Keratinocyte (primary cell): ENCODE measurements around the gene TTK. TPM values are rescaled to one million over a fixed set of nuclear protein-coding genes. Genes with fewer than 3 reads are reported as not detected.
A peak's percentile ranks its signal among the peaks of the same experiment; 100 is the strongest.

Source experiments
- DNase-seq: peaks from one replicate; pipeline ENCODE4 v3.0.0-alpha.2; 2011; ENCODE audit warnings: low read depth, missing footprints, low spot score
- FAIRE-seq: peaks from 2 replicates; lab custom pipeline; 2011; peaks lifted over from hg19 to GRCh38; lab: Jason Lieb, UNC
- H2AFZ ChIP-seq: 2 replicates; pipeline ENCODE4 v1.6.0; 2012; ENCODE audit warnings: low read length, control low read depth, inconsistent platforms; ENCODE audit not compliant: control insufficient read depth
- H3K27ac ChIP-seq: 2 replicates; pipeline ENCODE4 v1.5.1; 2011; ENCODE audit warnings: low read length; ENCODE audit not compliant: control insufficient read depth, insufficient read depth
- H3K27me3 ChIP-seq: 3 replicates; pipeline ENCODE4 v1.6.0; 2011; ENCODE audit warnings: low read length; ENCODE audit not compliant: control insufficient read depth, insufficient read depth; ENCODE audit errors: extremely low read depth
- H3K36me3 ChIP-seq, 2 experiments: 2 replicates in 1 of 2; 3 replicates in 1 of 2; pipeline ENCODE4 v1.5.1; 2011; ENCODE audit warnings: low read length in 2 of 2, mild to moderate bottlenecking in 1 of 2; ENCODE audit not compliant: control insufficient read depth in 2 of 2, insufficient read depth in 2 of 2; ENCODE audit errors: extremely low read depth in 1 of 2
- H3K4me1 ChIP-seq: 3 replicates; pipeline ENCODE4 v1.5.1; 2011; ENCODE audit warnings: low read length; ENCODE audit not compliant: control insufficient read depth, insufficient read depth; ENCODE audit errors: extremely low read depth
- H3K4me2 ChIP-seq: 3 replicates; pipeline ENCODE4 v1.6.0; 2011; ENCODE audit warnings: low read depth, low read length; ENCODE audit not compliant: control insufficient read depth, insufficient read depth; ENCODE audit errors: extremely low read depth
- H3K4me3 ChIP-seq, 3 experiments: fragments of 200-600 bp in 1 of 3; sonication (generic) in 1 of 3; 2 replicates in 2 of 3; 3 replicates in 1 of 3; pipeline ENCODE4 v1.5.1; 2011 to 2016; ENCODE audit warnings: low read length in 3 of 3, mild to moderate bottlenecking in 3 of 3, control low read depth in 2 of 3, inconsistent platforms in 1 of 3, low read depth in 1 of 3, mixed read lengths in 1 of 3, mixed run types in 1 of 3, moderate library complexity in 1 of 3; ENCODE audit not compliant: control insufficient read depth in 2 of 3, insufficient read depth in 2 of 3; ENCODE audit errors: extremely low read depth in 1 of 3
- H3K79me2 ChIP-seq: 2 replicates; pipeline ENCODE4 v1.6.0; 2012; ENCODE audit warnings: low read length; ENCODE audit not compliant: control insufficient read depth, insufficient read depth
- H3K9ac ChIP-seq: 3 replicates; pipeline ENCODE4 v1.6.0; 2011; ENCODE audit warnings: low read length; ENCODE audit not compliant: control insufficient read depth, insufficient read depth; ENCODE audit errors: extremely low read depth
- H3K9me1 ChIP-seq: 3 replicates; pipeline ENCODE4 v1.6.0; 2011; ENCODE audit warnings: low read length; ENCODE audit not compliant: control insufficient read depth, insufficient read depth; ENCODE audit errors: extremely low read depth
- H3K9me3 ChIP-seq: 2 replicates; pipeline ENCODE4 v1.5.1; 2012; ENCODE audit warnings: low read depth, low read length; ENCODE audit not compliant: control insufficient read depth
- H4K20me1 ChIP-seq: 3 replicates; pipeline ENCODE4 v1.6.0; 2011; ENCODE audit warnings: low read length; ENCODE audit not compliant: control insufficient read depth, insufficient read depth; ENCODE audit errors: extremely low read depth
- CTCF ChIP-seq, 3 experiments: IDR thresholded peaks in 1 of 3; conservative IDR thresholded peaks in 1 of 3; optimal IDR thresholded peaks in 1 of 3; 2 replicates in 2 of 3; 3 replicates in 1 of 3; pipeline versions ENCODE3 to v1.5.1; 2011; ENCODE audit warnings: low read length in 3 of 3, mild to moderate bottlenecking in 3 of 3, moderate library complexity in 2 of 3, control low read depth in 1 of 3, inconsistent platforms in 1 of 3; ENCODE audit not compliant: insufficient read depth in 2 of 3; ENCODE audit errors: extremely low read depth in 1 of 3
- EZH2 ChIP-seq: IDR thresholded peaks from one replicate; pipeline ENCODE4 v1.6.1; 2012; ENCODE audit warnings: inconsistent platforms, mild to moderate bottlenecking, low read length, moderate library complexity
- dilution Hi-C: fragments of 300-500 bp; cut with MboI; formaldehyde crosslinking; loops from one replicate; pipeline ENCODE4 v1.7.0; 2020; ENCODE audit warnings: low sequenced_read_pairs; ENCODE audit not compliant: extremely low pct_ligation_motif_present
- polyA plus RNA-seq, 5 experiments: library from polyadenylated mRNA; depleted of rRNA in 3 of 5; stranded (reverse) in 3 of 5; stranded (forward) in 1 of 5; unstranded in 1 of 5; fragments of >200 nt; gene quantifications; 1 replicate in 1 of 5; 2 replicates in 3 of 5; 3 replicates in 1 of 5; pipeline versions ENCODE4 v1.2.1 to v1.2.3, GENCODE V29; 2011 to 2012; ENCODE audit warnings: missing spikeins in 2 of 5, low read depth in 1 of 5, low replicate concordance in 1 of 5

Gene TTK
- polyA plus RNA-seq, 1 donor (not counting 4 experiments of a cell fraction or from before 2014, with no cell fraction given), result 15.3 TPM

GRCh38 chr6:79981652-79982051, 22.8 kb upstream of the TTK start:
- Histone ChIP-seq H3K9ac (no peak overlapping the region), H3K9me3 (no peaks in the 10 kb centered on the region), H3K4me3 (no peak overlapping the region), H3K36me3 (no peaks in the 10 kb centered on the region), H3K4me1 (peaks cover 9% of the 10 kb centered on the region), H4K20me1 (no peaks in the 10 kb centered on the region), H3K9me1 (no peaks in the 10 kb centered on the region), H3K79me2 (no peaks in the 10 kb centered on the region), H3K27ac (no peak overlapping the region), H3K4me2 (no peak overlapping the region), H3K27me3 (no peaks in the 10 kb centered on the region), H2AFZ (peak overlapping the region; percentile 4)
- TF ChIP-seq CTCF (optimal IDR thresholded peaks at IDR 0.05 in 1 of 3, IDR thresholded peaks at IDR 0.05 in 1 of 3, conservative IDR thresholded peaks at IDR 0.05 in 1 of 3; ENCODE audit: extremely low read depth in 1 of 3, insufficient read depth in 2 of 3, low read length in 3 of 3) (no peak), EZH2 (no peak)
- no peak for FAIRE-seq
- dilution Hi-C loops, result no loop called here
- no peak for DNase-seq

GRCh38 chr6:79984261-79984660, 20.2 kb upstream of the TTK start:
- H3K79me2 ChIP-seq, result no peaks in the 10 kb centered on the region
- no peak overlapping the region for H3K9ac ChIP-seq
- H3K9me3 ChIP-seq, result no peaks in the 10 kb centered on the region
- H4K20me1 ChIP-seq, result no peaks in the 10 kb centered on the region
- H3K4me1 ChIP-seq, result peaks cover 9% of the 10 kb centered on the region
- no peaks in the 10 kb centered on the region for H3K36me3 ChIP-seq
- peak overlapping the region; percentile 27 for H2AFZ ChIP-seq
- dilution Hi-C loops, result no loop called here
- peak; percentile 20 to 63 (median 40) for TF ChIP-seq CTCF (optimal IDR thresholded peaks at IDR 0.05 in 1 of 3, IDR thresholded peaks at IDR 0.05 in 1 of 3, conservative IDR thresholded peaks at IDR 0.05 in 1 of 3; ENCODE audit: extremely low read depth in 1 of 3, insufficient read depth in 2 of 3, low read length in 3 of 3)
- TF ChIP-seq EZH2, result no peak
- peak overlapping the region; percentile 38 for H3K4me2 ChIP-seq
- FAIRE-seq (peak; percentile 74), DNase-seq (no peak)
- H3K9me1 ChIP-seq, result no peaks in the 10 kb centered on the region
- H3K27me3 ChIP-seq, result no peaks in the 10 kb centered on the region
- no peak overlapping the region for H3K27ac ChIP-seq
- no peak overlapping the region for H3K4me3 ChIP-seq
